Neural progenitor cell (in vitro differentiated cells): ENCODE results near the gene ANKRD11. TPM values are rescaled to one million over a fixed set of nuclear protein-coding genes. Genes with fewer than 3 reads are reported as not detected.

Source experiments
- DNase-seq: peaks from one replicate; pipeline ENCODE4 v3.0.0-alpha.2; 2016; ENCODE audit warnings: low spot score
- H2AFZ ChIP-seq: fragments of 200-600 bp; sonication (generic); replicated peaks from 2 replicates; pipeline ENCODE4 v1.6.1; 2016; ENCODE audit warnings: antibody characterized with exemption
- H3F3A ChIP-seq: fragments of 200-600 bp; sonication (generic); 2 replicates; pipeline ENCODE4 v1.6.1; 2016; ENCODE audit warnings: antibody characterized with exemption, low read depth
- H3K27ac ChIP-seq: fragments of 200-600 bp; sonication (generic); 2 replicates; pipeline ENCODE4 v1.5.1; 2016; ENCODE audit warnings: mild to moderate bottlenecking
- H3K27me3 ChIP-seq: fragments of 200-600 bp; sonication (generic); 2 replicates; pipeline ENCODE4 v1.6.1; 2016; ENCODE audit warnings: mild to moderate bottlenecking, moderate library complexity
- H3K36me3 ChIP-seq: fragments of 200-600 bp; sonication (generic); 2 replicates; pipeline ENCODE4 v1.5.1; 2016
- H3K4me1 ChIP-seq: fragments of 200-600 bp; sonication (generic); 2 replicates; pipeline ENCODE4 v1.6.1; 2016; ENCODE audit warnings: mixed run types
- H3K4me2 ChIP-seq: fragments of 200-600 bp; sonication (generic); 2 replicates; pipeline ENCODE4 v1.6.1; 2016
- H3K4me3 ChIP-seq: fragments of 200-600 bp; sonication (generic); 2 replicates; pipeline ENCODE4 v1.5.1; 2016
- H3K79me2 ChIP-seq: fragments of 200-600 bp; sonication (generic); 2 replicates; pipeline ENCODE4 v1.6.1; 2016; ENCODE audit warnings: low read depth
- H3K9ac ChIP-seq: fragments of 200-600 bp; sonication (generic); 2 replicates; pipeline ENCODE4 v1.6.1; 2016
- H3K9me3 ChIP-seq: fragments of 200-600 bp; sonication (generic); 2 replicates; pipeline ENCODE4 v1.5.1; 2016; ENCODE audit warnings: low read depth
- H4K20me1 ChIP-seq: fragments of 200-600 bp; sonication (generic); 2 replicates; pipeline ENCODE4 v1.6.1; 2016; ENCODE audit warnings: low read depth
- H3K27ac Mint-ChIP-seq: 3 replicates; pipeline ENCODE4 v1.8.0; 2021; ENCODE audit warnings: mixed read lengths
- H3K27me3 Mint-ChIP-seq: 2 replicates; pipeline ENCODE4 v1.8.0; 2022; ENCODE audit warnings: low read depth, mild to moderate bottlenecking, inconsistent platforms, moderate library complexity, mixed read lengths; ENCODE audit not compliant: insufficient read depth
- H3K36me3 Mint-ChIP-seq: 3 replicates; pipeline ENCODE4 v1.8.0; 2021; ENCODE audit warnings: mixed read lengths
- H3K4me1 Mint-ChIP-seq: 3 replicates; pipeline ENCODE4 v1.8.0; 2021; ENCODE audit warnings: mixed read lengths
- H3K4me3 Mint-ChIP-seq: 3 replicates; pipeline ENCODE4 v1.8.0; 2021; ENCODE audit warnings: mild to moderate bottlenecking, moderate library complexity, mixed read lengths
- H3K9me3 Mint-ChIP-seq: 3 replicates; pipeline ENCODE4 v1.8.0; 2020; ENCODE audit warnings: mixed read lengths
- EZH2 ChIP-seq: fragments of 200-600 bp; sonication (generic); IDR thresholded peaks from 2 replicates; pipeline ENCODE4 v1.6.1; 2017; ENCODE audit warnings: antibody characterized with exemption, mild to moderate bottlenecking, moderate library complexity
- EZH2phosphoT487 ChIP-seq: fragments of 200-600 bp; sonication (generic); IDR thresholded peaks from 2 replicates; pipeline ENCODE4 v1.6.1; 2017; ENCODE audit warnings: antibody characterized with exemption
- total RNA-seq: library from RNA; depleted of rRNA; stranded (reverse); fragments of >200 nt; gene quantifications from 2 replicates; pipeline ENCODE4 v1.2.3, GENCODE V29; 2015; ENCODE audit warnings: low replicate concordance
- TF ChIP-seq, protein P1 (sequence below): fragments of 200-600 bp; sonication (generic); IDR thresholded peaks from 2 replicates; pipeline ENCODE4 v1.5.1; 2017; ENCODE audit warnings: antibody characterized with exemption, mild to moderate bottlenecking

ANKRD11 gene
- total RNA-seq, 1 donor from 2014 or later: 47.3 TPM

DNA sequence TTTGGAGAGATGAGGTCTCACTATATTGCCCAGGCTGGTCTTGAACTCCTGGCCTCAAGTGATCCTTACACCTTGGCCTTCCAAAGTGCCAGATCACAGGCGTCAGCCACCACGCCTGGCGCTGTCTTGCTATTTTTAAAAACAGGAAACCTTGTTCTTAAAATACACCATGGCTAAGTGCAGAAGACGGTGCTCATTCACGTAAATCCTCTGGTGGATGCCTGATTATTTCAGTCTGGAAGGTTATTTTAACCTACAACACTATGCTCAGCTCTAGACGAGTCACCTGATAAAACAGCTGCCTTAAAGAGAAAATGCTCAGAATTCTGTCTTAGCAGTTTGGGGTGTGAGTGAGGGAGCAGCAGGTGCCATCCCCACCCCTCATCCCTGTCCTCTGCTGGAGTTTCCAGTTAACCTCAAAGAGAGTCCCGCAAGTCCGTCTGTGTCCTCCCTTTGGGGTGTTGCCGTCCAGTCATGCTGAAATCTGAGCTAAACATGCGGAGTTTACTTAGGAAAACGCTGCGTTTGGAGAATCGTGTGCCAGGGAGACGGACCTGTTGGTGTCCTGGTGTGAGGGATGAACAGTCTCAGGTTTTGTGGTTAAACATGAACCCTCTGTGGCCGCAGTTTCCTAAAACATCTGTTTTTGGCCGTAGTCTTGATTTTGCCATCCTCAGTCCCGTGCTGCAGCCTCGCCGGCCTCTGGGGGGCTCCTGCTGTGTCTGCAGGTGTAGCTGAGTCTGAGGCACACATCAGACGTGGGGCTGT is 35.0 kb upstream of the ANKRD11 start:
- Histone ChIP-seq H3K27me3 (no peaks in the 10 kb centered on the region), H3K4me2 (no peak overlapping the region), H2AFZ (no peak overlapping the region), H3K79me2 (peaks cover 26% of the 10 kb centered on the region), H3K4me3 (no peak overlapping the region), H3F3A (no peaks in the 10 kb centered on the region), H3K36me3 (peaks cover 3% of the 10 kb centered on the region), H3K4me1 (no peaks in the 10 kb centered on the region), H3K9me3 (no peaks in the 10 kb centered on the region), H3K27ac (no peak overlapping the region), H4K20me1 (peaks cover 31% of the 10 kb centered on the region), H3K9ac (no peak overlapping the region)
- no peaks in the 10 kb centered on the region for H3K9me3 Mint-ChIP-seq
- TF ChIP-seq EZH2phosphoT487: no peak
- no peak for TF ChIP-seq EZH2
- TF ChIP-seq, protein P1, sequence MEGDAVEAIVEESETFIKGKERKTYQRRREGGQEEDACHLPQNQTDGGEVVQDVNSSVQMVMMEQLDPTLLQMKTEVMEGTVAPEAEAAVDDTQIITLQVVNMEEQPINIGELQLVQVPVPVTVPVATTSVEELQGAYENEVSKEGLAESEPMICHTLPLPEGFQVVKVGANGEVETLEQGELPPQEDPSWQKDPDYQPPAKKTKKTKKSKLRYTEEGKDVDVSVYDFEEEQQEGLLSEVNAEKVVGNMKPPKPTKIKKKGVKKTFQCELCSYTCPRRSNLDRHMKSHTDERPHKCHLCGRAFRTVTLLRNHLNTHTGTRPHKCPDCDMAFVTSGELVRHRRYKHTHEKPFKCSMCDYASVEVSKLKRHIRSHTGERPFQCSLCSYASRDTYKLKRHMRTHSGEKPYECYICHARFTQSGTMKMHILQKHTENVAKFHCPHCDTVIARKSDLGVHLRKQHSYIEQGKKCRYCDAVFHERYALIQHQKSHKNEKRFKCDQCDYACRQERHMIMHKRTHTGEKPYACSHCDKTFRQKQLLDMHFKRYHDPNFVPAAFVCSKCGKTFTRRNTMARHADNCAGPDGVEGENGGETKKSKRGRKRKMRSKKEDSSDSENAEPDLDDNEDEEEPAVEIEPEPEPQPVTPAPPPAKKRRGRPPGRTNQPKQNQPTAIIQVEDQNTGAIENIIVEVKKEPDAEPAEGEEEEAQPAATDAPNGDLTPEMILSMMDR: no peak
- H3K27me3 Mint-ChIP-seq: peaks cover 3% of the 10 kb centered on the region
- H3K4me3 Mint-ChIP-seq: no peak overlapping the region
- H3K4me1 Mint-ChIP-seq: no peaks in the 10 kb centered on the region
- DNase-seq: no peak
- H3K27ac Mint-ChIP-seq: no peak overlapping the region
- H3K36me3 Mint-ChIP-seq: peaks cover 37% of the 10 kb centered on the region

DNA sequence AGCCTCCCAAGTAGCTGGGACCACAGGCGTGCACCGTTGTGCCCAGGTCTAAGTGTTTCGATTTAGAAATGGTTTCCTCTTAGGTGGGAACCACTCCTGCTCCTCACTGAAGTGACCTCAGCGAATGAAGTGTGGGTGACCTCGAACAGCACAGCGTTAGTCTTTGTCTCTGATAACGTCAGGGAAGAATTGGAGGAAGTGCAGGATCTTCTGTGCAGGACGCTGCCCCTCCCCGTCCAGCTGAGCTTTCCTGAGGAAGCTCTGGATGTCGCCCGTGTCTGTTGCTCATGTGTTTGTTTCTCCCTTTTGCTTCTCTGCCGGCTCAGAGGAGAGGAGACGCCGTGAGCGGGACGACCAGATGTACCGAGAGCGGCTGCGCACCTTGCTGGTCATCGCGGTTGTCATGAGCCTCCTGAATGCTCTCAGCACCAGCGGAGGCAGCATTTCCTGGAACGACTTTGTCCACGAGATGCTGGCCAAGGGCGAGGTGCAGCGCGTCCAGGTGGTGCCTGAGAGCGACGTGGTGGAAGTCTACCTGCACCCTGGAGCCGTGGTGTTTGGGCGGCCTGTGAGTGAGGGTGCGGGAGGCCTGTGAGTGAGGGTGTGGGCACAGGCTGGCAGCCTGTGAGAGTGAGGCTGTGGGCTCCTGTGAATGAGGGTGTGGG is 33.5 kb upstream of the ANKRD11 start:
- H3K9ac ChIP-seq: no peak overlapping the region
- H3K4me2 ChIP-seq: no peak overlapping the region
- no peak for DNase-seq
- H3K4me1 ChIP-seq: no peaks in the 10 kb centered on the region
- no peaks in the 10 kb centered on the region for H3F3A ChIP-seq
- no peaks in the 10 kb centered on the region for H3K4me1 Mint-ChIP-seq
- H2AFZ ChIP-seq: no peak overlapping the region
- H4K20me1 ChIP-seq: peaks cover 35% of the 10 kb centered on the region
- no peaks in the 10 kb centered on the region for H3K9me3 Mint-ChIP-seq
- peaks cover 5% of the 10 kb centered on the region for H3K27me3 Mint-ChIP-seq
- H3K27me3 ChIP-seq: no peaks in the 10 kb centered on the region
- H3K27ac Mint-ChIP-seq: no peak overlapping the region
- no peak overlapping the region for H3K4me3 Mint-ChIP-seq
- H3K36me3 ChIP-seq: peaks cover 3% of the 10 kb centered on the region
- no peak overlapping the region for H3K4me3 ChIP-seq
- TF ChIP-seq EZH2phosphoT487 (no peak), EZH2 (no peak)
- TF ChIP-seq, protein P1: no peak
- no peaks in the 10 kb centered on the region for H3K9me3 ChIP-seq
- H3K27ac ChIP-seq: no peak overlapping the region
- H3K36me3 Mint-ChIP-seq: peaks cover 38% of the 10 kb centered on the region
- H3K79me2 ChIP-seq: peaks cover 39% of the 10 kb centered on the region

DNA sequence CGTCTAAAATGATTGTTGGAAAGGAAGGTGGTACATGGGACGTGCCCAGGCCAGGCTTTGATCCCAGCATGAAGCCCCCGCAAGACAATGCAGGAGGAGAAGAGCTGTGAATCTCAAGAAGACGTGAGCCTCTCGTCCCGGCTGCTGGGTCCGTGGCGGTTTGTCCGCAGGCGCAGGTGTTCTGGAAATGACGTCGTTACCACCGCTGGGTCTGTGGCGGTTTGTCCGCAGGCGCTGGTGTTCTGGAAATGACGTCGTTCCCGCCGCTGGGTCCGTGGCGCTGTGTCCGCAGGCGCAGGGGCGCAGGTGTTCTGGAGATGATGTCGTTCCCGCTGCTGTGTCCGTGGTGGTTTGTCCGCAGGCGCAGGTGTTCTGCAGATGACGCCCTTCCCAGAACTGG is 31.9 kb upstream of the ANKRD11 start:
- H3K36me3 Mint-ChIP-seq: peaks cover 46% of the 10 kb centered on the region

More for the DNA sequence above, 31.9 kb upstream of the ANKRD11 start:
- Mint-ChIP-seq H3K27ac (no peak overlapping the region), H3K9me3 (peaks cover 9% of the 10 kb centered on the region), H3K4me1 (peaks cover 14% of the 10 kb centered on the region), H3K4me3 (no peak overlapping the region), H3K27me3 (peaks cover 5% of the 10 kb centered on the region)
- no peak for DNase-seq
- Histone ChIP-seq H3K36me3 (peaks cover 3% of the 10 kb centered on the region), H3K4me2 (no peak overlapping the region), H3K4me1 (no peaks in the 10 kb centered on the region), H3K27ac (no peak overlapping the region), H3K79me2 (peaks cover 49% of the 10 kb centered on the region), H3K27me3 (no peaks in the 10 kb centered on the region), H3F3A (no peaks in the 10 kb centered on the region), H3K9ac (no peak overlapping the region), H4K20me1 (peaks cover 43% of the 10 kb centered on the region), H2AFZ (no peak overlapping the region), H3K4me3 (no peak overlapping the region), H3K9me3 (no peaks in the 10 kb centered on the region)
- TF ChIP-seq EZH2 (no peak), EZH2phosphoT487 (no peak)
- TF ChIP-seq, protein P1: no peak
